ENCODE measurements around the gene FOXL2NB.

DNA sequence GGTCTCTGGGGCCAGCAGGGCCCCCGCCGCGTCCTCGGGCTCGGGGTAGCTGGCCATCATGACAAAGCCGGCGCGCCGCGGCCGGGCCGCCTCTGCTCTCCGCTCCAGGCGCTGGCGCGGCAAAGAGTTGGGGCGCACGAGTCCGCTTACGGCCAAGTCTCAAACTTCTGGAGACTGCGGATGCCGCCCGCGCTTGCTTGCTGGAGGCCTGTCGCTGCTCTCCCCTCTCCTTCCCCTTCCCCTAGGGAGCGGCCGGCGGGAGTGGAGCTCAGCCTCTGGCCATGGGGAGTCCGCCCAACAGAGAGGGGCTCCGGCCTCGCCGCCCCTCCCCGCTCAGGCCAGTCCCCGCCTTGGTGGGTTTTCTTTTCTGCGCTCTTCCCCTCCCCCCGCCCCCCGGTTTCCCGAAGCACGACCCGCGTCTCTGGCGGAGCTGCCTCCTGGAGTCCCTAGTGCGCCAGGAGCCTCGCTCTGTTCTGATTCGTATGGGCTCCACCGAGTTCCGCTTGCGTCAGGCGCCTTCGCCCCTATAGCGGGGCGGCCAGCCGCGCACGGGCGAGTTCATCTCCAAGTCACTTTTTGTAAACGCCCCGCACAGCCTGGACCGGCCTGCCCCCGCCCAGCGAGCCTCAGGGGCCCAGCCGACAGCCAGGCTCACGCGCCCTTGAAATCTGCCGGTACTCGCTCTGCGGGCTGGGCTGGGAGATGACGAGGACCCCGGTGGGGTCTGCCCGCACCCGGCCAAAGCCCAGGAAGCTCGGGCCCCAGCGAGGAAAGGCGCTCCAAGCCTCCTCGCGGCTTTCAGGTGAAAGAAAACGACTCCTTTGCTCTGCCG, at the start of gene FOXL2NB, which contains the start of gene FOXL2:
- TF ChIP-seq, protein P1, sequence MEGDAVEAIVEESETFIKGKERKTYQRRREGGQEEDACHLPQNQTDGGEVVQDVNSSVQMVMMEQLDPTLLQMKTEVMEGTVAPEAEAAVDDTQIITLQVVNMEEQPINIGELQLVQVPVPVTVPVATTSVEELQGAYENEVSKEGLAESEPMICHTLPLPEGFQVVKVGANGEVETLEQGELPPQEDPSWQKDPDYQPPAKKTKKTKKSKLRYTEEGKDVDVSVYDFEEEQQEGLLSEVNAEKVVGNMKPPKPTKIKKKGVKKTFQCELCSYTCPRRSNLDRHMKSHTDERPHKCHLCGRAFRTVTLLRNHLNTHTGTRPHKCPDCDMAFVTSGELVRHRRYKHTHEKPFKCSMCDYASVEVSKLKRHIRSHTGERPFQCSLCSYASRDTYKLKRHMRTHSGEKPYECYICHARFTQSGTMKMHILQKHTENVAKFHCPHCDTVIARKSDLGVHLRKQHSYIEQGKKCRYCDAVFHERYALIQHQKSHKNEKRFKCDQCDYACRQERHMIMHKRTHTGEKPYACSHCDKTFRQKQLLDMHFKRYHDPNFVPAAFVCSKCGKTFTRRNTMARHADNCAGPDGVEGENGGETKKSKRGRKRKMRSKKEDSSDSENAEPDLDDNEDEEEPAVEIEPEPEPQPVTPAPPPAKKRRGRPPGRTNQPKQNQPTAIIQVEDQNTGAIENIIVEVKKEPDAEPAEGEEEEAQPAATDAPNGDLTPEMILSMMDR (IDR thresholded peaks at IDR 0.05): no peak
- TF ChIP-seq POLR2A (IDR thresholded peaks at IDR 0.05): no peak
